HFFc6 (cell line): Measurements from ENCODE around the gene RELN. TPM values are rescaled to one million over a fixed set of nuclear protein-coding genes. Genes with fewer than 3 reads are reported as not detected.

ENCODE experiments used
- DNase-seq: peaks from one replicate; pipeline ENCODE4 v3.0.0-alpha.2; 2018
- H3K27ac Mint-ChIP-seq: 2 replicates; pipeline ENCODE4 v1.8.0; 2020; ENCODE audit warnings: mild to moderate bottlenecking, mixed read lengths
- H3K27me3 Mint-ChIP-seq: 2 replicates; pipeline ENCODE4 v1.8.0; 2021; ENCODE audit warnings: mild to moderate bottlenecking, moderate library complexity, mixed read lengths; ENCODE audit not compliant: insufficient read depth
- H3K36me3 Mint-ChIP-seq: 2 replicates; pipeline ENCODE4 v1.8.0; 2021; ENCODE audit warnings: low read depth, mixed read lengths
- H3K4me1 Mint-ChIP-seq: 2 replicates; pipeline ENCODE4 v1.8.0; 2020; ENCODE audit warnings: low read depth, mixed read lengths
- H3K4me3 Mint-ChIP-seq: 2 replicates; pipeline ENCODE4 v1.8.0; 2020; ENCODE audit warnings: mild to moderate bottlenecking, moderate library complexity, mixed read lengths
- H3K9me3 Mint-ChIP-seq: 2 replicates; pipeline ENCODE4 v1.8.0; 2020; ENCODE audit warnings: mild to moderate bottlenecking, mixed read lengths
- total RNA-seq, 6 experiments: library from RNA; stranded (reverse); fragmentation: NEBNext Ultra II Directional; extraction: Animal tissue kit (Norgen Biotek cat#: 25700); gene quantifications; 2 replicates in 1 of 6; 3 replicates in 5 of 6; pipeline ENCODE4 v1.2.3, GENCODE V29; 2021
- TF ChIP-seq, protein P1 (sequence below): fragments of 200-600 bp; sonication (generic); IDR thresholded peaks from 2 replicates; pipeline ENCODE4 v1.5.0; 2021; ENCODE audit warnings: antibody characterized with exemption, mild to moderate bottlenecking

RELN gene
- total RNA-seq, 6 experiments from 2014 or later: 0.02 to 0.24 (median 0.03) TPM

DNA sequence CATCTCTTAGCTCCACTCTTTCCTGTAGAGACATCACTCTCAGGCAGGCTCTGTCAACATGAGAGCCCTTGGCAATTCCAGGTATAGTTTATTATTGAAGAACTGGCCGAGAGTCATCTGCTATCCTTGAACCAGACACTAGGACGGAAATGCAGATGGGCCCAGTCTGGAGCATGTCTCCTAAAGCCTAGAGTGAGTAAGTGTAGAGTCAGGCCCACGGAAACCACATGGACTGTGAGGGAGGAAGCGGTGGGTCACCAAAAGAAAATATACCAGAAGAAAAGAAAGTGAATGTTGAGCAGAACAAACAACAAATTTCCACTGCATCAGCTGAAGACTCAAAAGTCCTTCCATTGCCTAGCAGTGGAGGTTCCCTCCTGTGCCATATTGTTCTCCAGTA lies 15.7 kb upstream of the RELN start:
- Mint-ChIP-seq H3K9me3 (no peaks in the 10 kb centered on the region), H3K27me3 (no peaks in the 10 kb centered on the region; the same call in 1 of the 2 replicates), H3K36me3 (no peaks in the 10 kb centered on the region), H3K27ac (no peak overlapping the region), H3K4me1 (peaks cover 7% of the 10 kb centered on the region), H3K4me3 (peak overlapping the region; percentile 52; the same call in 1 of the 2 replicates)
- TF ChIP-seq, protein P1, sequence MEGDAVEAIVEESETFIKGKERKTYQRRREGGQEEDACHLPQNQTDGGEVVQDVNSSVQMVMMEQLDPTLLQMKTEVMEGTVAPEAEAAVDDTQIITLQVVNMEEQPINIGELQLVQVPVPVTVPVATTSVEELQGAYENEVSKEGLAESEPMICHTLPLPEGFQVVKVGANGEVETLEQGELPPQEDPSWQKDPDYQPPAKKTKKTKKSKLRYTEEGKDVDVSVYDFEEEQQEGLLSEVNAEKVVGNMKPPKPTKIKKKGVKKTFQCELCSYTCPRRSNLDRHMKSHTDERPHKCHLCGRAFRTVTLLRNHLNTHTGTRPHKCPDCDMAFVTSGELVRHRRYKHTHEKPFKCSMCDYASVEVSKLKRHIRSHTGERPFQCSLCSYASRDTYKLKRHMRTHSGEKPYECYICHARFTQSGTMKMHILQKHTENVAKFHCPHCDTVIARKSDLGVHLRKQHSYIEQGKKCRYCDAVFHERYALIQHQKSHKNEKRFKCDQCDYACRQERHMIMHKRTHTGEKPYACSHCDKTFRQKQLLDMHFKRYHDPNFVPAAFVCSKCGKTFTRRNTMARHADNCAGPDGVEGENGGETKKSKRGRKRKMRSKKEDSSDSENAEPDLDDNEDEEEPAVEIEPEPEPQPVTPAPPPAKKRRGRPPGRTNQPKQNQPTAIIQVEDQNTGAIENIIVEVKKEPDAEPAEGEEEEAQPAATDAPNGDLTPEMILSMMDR: no peak
- no peak for DNase-seq

DNA sequence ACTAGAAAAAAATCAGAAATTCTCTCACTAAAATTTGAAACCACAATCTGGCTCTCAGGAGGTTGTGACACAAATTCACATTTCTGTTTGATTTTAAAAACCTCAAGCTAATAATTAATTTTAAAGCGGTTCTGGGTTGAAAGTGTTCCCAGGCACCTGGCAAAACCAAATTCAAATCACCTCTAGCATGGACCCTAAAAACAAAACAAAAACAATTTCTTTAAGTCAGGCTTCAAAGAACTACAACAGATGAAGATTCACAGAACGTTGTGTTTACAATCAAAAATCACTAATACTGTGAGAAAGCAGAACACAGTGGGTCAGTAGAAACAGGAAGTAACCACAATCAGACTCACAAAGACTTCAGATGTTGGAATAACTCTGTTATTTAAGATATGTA lies 7.2 kb upstream of the RELN start:
- Mint-ChIP-seq H3K27ac (no peak overlapping the region), H3K4me1 (no peaks in the 10 kb centered on the region; the same call in 1 of the 2 replicates), H3K9me3 (no peaks in the 10 kb centered on the region), H3K27me3 (peaks cover 3% of the 10 kb centered on the region; the same call in 1 of the 2 replicates), H3K36me3 (no peaks in the 10 kb centered on the region), H3K4me3 (no peak overlapping the region)
- TF ChIP-seq, protein P1: no peak
- DNase-seq: no peak

DNA sequence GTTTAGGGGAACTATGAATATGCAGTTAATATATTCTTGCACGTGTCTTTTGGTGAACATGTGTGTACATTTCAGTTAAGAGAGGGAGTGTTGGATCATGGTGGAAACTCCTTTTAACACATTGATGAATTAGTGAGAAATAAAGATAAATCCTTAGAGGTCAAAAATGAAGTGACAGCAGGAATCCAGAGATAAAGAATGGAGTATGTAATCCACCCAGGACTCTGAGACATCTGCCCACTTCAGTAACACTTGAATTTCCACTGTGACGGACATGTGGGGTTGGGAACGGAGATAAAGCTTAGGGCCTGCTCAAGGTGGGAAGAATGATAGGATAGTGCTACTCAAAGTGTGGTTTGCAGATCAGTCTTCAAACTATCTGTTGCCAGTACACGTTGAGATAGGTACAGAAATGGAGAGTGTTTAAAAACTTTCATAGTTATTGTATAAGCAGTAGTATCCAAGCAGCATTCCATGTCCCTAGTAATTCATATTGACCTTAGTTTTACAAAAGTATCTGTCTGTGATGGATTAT lies 6.6 kb upstream of the RELN start:
- Mint-ChIP-seq H3K4me3 (no peak overlapping the region), H3K27ac (no peak overlapping the region), H3K9me3 (no peaks in the 10 kb centered on the region), H3K36me3 (no peaks in the 10 kb centered on the region), H3K4me1 (no peaks in the 10 kb centered on the region; the same call in 1 of the 2 replicates), H3K27me3 (peaks cover 3% of the 10 kb centered on the region; the same call in 1 of the 2 replicates)
- TF ChIP-seq, protein P1: no peak
- no peak for DNase-seq

DNA sequence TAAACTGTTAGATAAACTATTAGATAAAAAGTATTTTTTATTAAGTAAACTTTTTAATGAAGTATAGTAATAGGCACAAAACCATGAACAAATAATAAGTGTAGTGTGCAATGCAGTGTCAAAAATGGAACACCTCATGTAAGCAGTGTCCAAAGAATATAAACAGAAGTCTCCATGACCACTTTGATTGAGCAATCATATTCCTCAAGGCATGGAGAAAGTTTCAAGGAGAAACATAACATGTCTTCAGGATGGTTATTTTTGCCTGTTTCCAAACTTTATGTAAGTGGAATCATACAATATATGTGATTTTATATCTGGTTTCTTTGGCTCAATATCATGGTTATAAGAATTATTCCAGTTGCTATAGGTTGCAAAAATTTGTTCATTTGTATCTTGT lies 6.1 kb upstream of the RELN start:
- H3K27me3 Mint-ChIP-seq: peaks cover 4% of the 10 kb centered on the region; the same call in 1 of the 2 replicates
- TF ChIP-seq, protein P1: no peak
- H3K9me3 Mint-ChIP-seq: no peaks in the 10 kb centered on the region
- no peak overlapping the region for H3K27ac Mint-ChIP-seq
- DNase-seq: no peak
- H3K4me3 Mint-ChIP-seq: no peak overlapping the region
- H3K4me1 Mint-ChIP-seq: peaks cover under 1% of the 10 kb centered on the region
- no peaks in the 10 kb centered on the region for H3K36me3 Mint-ChIP-seq

DNA sequence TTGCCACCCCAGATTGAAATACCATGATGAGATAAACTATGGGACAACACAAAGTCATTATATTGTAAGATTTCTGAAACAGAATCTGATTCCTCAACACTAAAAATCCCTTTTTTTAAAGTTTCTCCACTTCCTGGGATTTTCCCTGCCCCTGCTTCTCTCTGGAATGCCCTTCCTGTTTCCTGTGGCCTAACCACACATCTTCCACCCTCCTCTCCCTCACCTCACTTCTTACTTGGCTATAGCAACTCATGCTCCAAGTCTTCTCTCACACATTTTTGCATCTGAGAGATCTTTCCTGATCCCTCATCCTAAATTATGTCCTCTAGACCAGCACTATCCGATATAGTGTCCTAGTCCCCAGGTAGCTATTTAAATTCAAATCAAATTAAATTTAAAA lies 4.1 kb upstream of the RELN start:
- H3K27ac Mint-ChIP-seq: no peak overlapping the region
- TF ChIP-seq, protein P1: no peak
- H3K27me3 Mint-ChIP-seq: peaks cover 16% of the 10 kb centered on the region
- H3K4me1 Mint-ChIP-seq: peaks cover 6% of the 10 kb centered on the region
- H3K36me3 Mint-ChIP-seq: no peaks in the 10 kb centered on the region
- no peaks in the 10 kb centered on the region for H3K9me3 Mint-ChIP-seq
- DNase-seq: no peak
- no peak overlapping the region for H3K4me3 Mint-ChIP-seq
